H1 (cell line): ENCODE results near the gene ZNF385D. TPM values are rescaled to one million over a fixed set of nuclear protein-coding genes. Genes with fewer than 3 reads are reported as not detected.

Source experiments
- CTCF ChIA-PET: fragments of 300-600 bp; sonication (Branson Sonifier 250); formaldehyde crosslinking; loops from one replicate; lab custom pipeline; 2021; ENCODE audit not compliant: partially characterized antibody; lab: Charles Lee
- POLR2A ChIA-PET: fragments of 300-600 bp; sonication (Branson Sonifier 250); formaldehyde crosslinking; loops from one replicate; lab custom pipeline; 2021; ENCODE audit warnings: inconsistent platforms; ENCODE audit not compliant: partially characterized antibody; lab: Charles Lee
- DNase-seq, 2 experiments: peaks; one replicate each; pipeline versions ENCODE4 v3.0.0 to v3.0.0-alpha.2; 2010 to 2022; ENCODE audit warnings: low spot score in 2 of 2, low read depth in 1 of 2, mixed read lengths in 1 of 2
- FAIRE-seq: peaks from 2 replicates; lab custom pipeline; 2011; peaks lifted over from hg19 to GRCh38; lab: Jason Lieb, UNC
- H2AFZ ChIP-seq: 2 replicates; pipeline ENCODE4 v1.8.1; 2012; ENCODE audit warnings: low read length, inconsistent platforms
- H2AK5ac ChIP-seq: 2 replicates; pipeline ENCODE4 v1.6.1; 2013; ENCODE audit warnings: low read depth, low read length
- H2BK120ac ChIP-seq: replicated peaks from 2 replicates; pipeline ENCODE3; 2013; ENCODE audit warnings: low read depth, low read length, inconsistent platforms
- H2BK12ac ChIP-seq: 2 replicates; pipeline ENCODE4 v1.6.1; 2013; ENCODE audit warnings: low read depth, low read length
- H2BK15ac ChIP-seq: 2 replicates; pipeline ENCODE4 v1.6.1; 2013; ENCODE audit warnings: low read length
- H2BK20ac ChIP-seq: 2 replicates; pipeline ENCODE4 v1.6.1; 2013; ENCODE audit warnings: low read length
- H2BK5ac ChIP-seq: 2 replicates; pipeline ENCODE4 v1.6.1; 2013; ENCODE audit warnings: low read depth, low read length
- H3K14ac ChIP-seq: 2 replicates; pipeline ENCODE4 v1.6.1; 2013; ENCODE audit warnings: inconsistent platforms; ENCODE audit not compliant: insufficient read length
- H3K18ac ChIP-seq: 2 replicates; pipeline ENCODE4 v1.6.1; 2013; ENCODE audit warnings: low read length; ENCODE audit errors: extremely low read depth
- H3K23ac ChIP-seq: 2 replicates; pipeline ENCODE4 v1.6.1; 2013; ENCODE audit warnings: inconsistent platforms; ENCODE audit not compliant: insufficient read length
- H3K23me2 ChIP-seq: 2 replicates; pipeline ENCODE4 v1.6.1; 2013; ENCODE audit warnings: low read depth, low read length
- H3K27ac ChIP-seq: 2 replicates; pipeline ENCODE4 v1.6.1; 2011; ENCODE audit warnings: low read depth, low read length, inconsistent platforms
- H3K27me3 ChIP-seq, 4 experiments: replicated peaks in 1 of 4; 1 replicate in 1 of 4; 2 replicates in 3 of 4; pipeline versions ENCODE4 v1.6.1 to v1.8.1; 2011 to 2013; ENCODE audit warnings: low read length in 3 of 4, mild to moderate bottlenecking in 3 of 4, inconsistent platforms in 2 of 4, mixed read lengths in 2 of 4, moderate library complexity in 1 of 4; ENCODE audit not compliant: control insufficient read depth in 3 of 4, insufficient read depth in 3 of 4; ENCODE audit errors: extremely low read depth in 1 of 4
- H3K36me3 ChIP-seq, 4 experiments: 2 replicates each; pipeline versions ENCODE4 v1.6.1 to v1.8.1; 2011 to 2013; ENCODE audit warnings: mild to moderate bottlenecking in 4 of 4, low read length in 3 of 4, moderate library complexity in 2 of 4, control low read depth in 1 of 4, inconsistent platforms in 1 of 4; ENCODE audit not compliant: insufficient read depth in 4 of 4, control insufficient read depth in 2 of 4
- H3K4ac ChIP-seq: replicated peaks from 2 replicates; pipeline ENCODE3; 2013; ENCODE audit warnings: low read length, low read depth, mixed read lengths, inconsistent platforms; ENCODE audit not compliant: insufficient read length
- H3K4me1 ChIP-seq, 4 experiments: replicated peaks in 1 of 4; 1 replicate in 1 of 4; 2 replicates in 3 of 4; pipeline versions ENCODE4 v1.6.1 to v1.8.1; 2011 to 2013; ENCODE audit warnings: low read length in 3 of 4, inconsistent platforms in 2 of 4, mixed read lengths in 1 of 4; ENCODE audit not compliant: insufficient read depth in 4 of 4, control insufficient read depth in 3 of 4
- H3K4me2 ChIP-seq, 2 experiments: 2 replicates each; pipeline versions ENCODE4 v1.6.1 to v1.8.1; 2011 to 2013; ENCODE audit warnings: low read depth in 2 of 2, low read length in 2 of 2, control low read depth in 1 of 2, inconsistent platforms in 1 of 2, mild to moderate bottlenecking in 1 of 2; ENCODE audit not compliant: insufficient read depth in 1 of 2
- H3K4me3 ChIP-seq, 4 experiments: fragments of 200-600, 300-600 bp in 1 of 4; sonication (generic), shearing (Covaris generic), sonication (Bioruptor Twin) in 1 of 4; 2 replicates each; pipeline versions ENCODE4 v1.5.1 to v1.8.1; 2011 to 2016; ENCODE audit warnings: low read length in 4 of 4, low read depth in 3 of 4, control low read depth in 2 of 4, inconsistent platforms in 2 of 4, mild to moderate bottlenecking in 2 of 4, mixed read lengths in 1 of 4, moderate library complexity in 1 of 4; ENCODE audit not compliant: insufficient read depth in 2 of 4; ENCODE audit errors: extremely low read depth in 1 of 4
- H3K56ac ChIP-seq: replicated peaks from 2 replicates; pipeline ENCODE3; 2013; ENCODE audit warnings: low read depth, mild to moderate bottlenecking, mixed read lengths, low read length, inconsistent platforms; ENCODE audit not compliant: insufficient read length
- H3K79me1 ChIP-seq: 2 replicates; pipeline ENCODE4 v1.6.1; 2013; ENCODE audit warnings: low read depth, low read length, control low read depth
- H3K79me2 ChIP-seq, 2 experiments: 2 replicates each; pipeline versions ENCODE4 v1.6.1 to v1.8.1; 2012 to 2013; ENCODE audit warnings: low read length in 2 of 2, mild to moderate bottlenecking in 2 of 2, inconsistent platforms in 1 of 2; ENCODE audit not compliant: insufficient read depth in 2 of 2, control insufficient read depth in 1 of 2
- H3K9ac ChIP-seq, 4 experiments: replicated peaks in 1 of 4; 1 replicate in 1 of 4; 2 replicates in 3 of 4; pipeline versions ENCODE4 v1.6.1 to v1.8.1; 2011 to 2013; ENCODE audit warnings: low read depth in 3 of 4, low read length in 3 of 4, control low read depth in 2 of 4, mild to moderate bottlenecking in 2 of 4, moderate library complexity in 2 of 4, inconsistent platforms in 1 of 4; ENCODE audit errors: extremely low read depth in 1 of 4
- H3K9me3 ChIP-seq, 2 experiments: 2 replicates each; pipeline versions ENCODE4 v1.6.1 to v1.8.1; 2012 to 2013; ENCODE audit warnings: mild to moderate bottlenecking in 2 of 2, moderate library complexity in 2 of 2, control low read depth in 1 of 2, inconsistent platforms in 1 of 2, low read depth in 1 of 2, low read length in 1 of 2, mixed read lengths in 1 of 2; ENCODE audit not compliant: insufficient read depth in 2 of 2
- H4K20me1 ChIP-seq, 2 experiments: replicated peaks in 1 of 2; 2 replicates each; pipeline versions ENCODE3 to v1.8.1; 2011 to 2013; ENCODE audit warnings: inconsistent platforms in 2 of 2, low read length in 2 of 2, mild to moderate bottlenecking in 1 of 2; ENCODE audit not compliant: insufficient read depth in 2 of 2, control insufficient read depth in 1 of 2
- H4K5ac ChIP-seq: 2 replicates; pipeline ENCODE4 v1.6.1; 2013; ENCODE audit warnings: low read length, low read depth, mixed read lengths, inconsistent platforms; ENCODE audit not compliant: insufficient read length
- H4K8ac ChIP-seq: 2 replicates; pipeline ENCODE4 v1.8.0; 2013; ENCODE audit warnings: mild to moderate bottlenecking, moderate library complexity, low read length, inconsistent platforms; ENCODE audit not compliant: insufficient read depth; ENCODE audit errors: extremely low read depth
- H4K91ac ChIP-seq: replicated peaks from 2 replicates; pipeline ENCODE3; 2013; ENCODE audit warnings: low read length, mixed read lengths, inconsistent platforms; ENCODE audit not compliant: insufficient read length
- CHD2 ChIP-seq: IDR thresholded peaks from 2 replicates; pipeline ENCODE4 v1.6.1; 2012; ENCODE audit warnings: low read length, improper control_type of control experiment
- EZH2 ChIP-seq: fragments of 200-600 bp; sonication (generic); IDR thresholded peaks from 2 replicates; pipeline ENCODE4 v1.7.1; 2012; ENCODE audit warnings: low read depth, mild to moderate bottlenecking, moderate library complexity, low read length, inconsistent platforms; ENCODE audit not compliant: severe bottlenecking
- WGBS, 2 experiments: shearing (Covaris generic) in 1 of 2; methylation state at CpG; one replicate each; pipeline versions ENCODE4 v1.1.6 to v1.1.7; 2013 to 2015; ENCODE audit warnings: low lambda C conversion rate in 2 of 2, mixed read lengths in 2 of 2, inconsistent platforms in 1 of 2, low coverage in 1 of 2, missing lambda C conversion rate in 1 of 2; ENCODE audit not compliant: insufficient replicate concordance in 2 of 2, insufficient coverage in 1 of 2, insufficient read length in 1 of 2; ENCODE audit errors: extremely low coverage in 1 of 2, missing lambda C conversion rate in 1 of 2; 5-methylcytosine and 5-hydroxymethylcytosine counted together
- polyA plus RNA-seq, 7 experiments: library from polyadenylated mRNA; depleted of rRNA in 3 of 7; stranded (reverse) in 5 of 7; unstranded in 2 of 7; fragments of >200 nt in 5 of 7; fragments of 200-250 nt in 2 of 7; gene quantifications; 1 replicate in 5 of 7; 2 replicates in 1 of 7; 4 replicates in 1 of 7; pipeline versions ENCODE4 v1.2.1 to v1.2.3, GENCODE V29; 2011 to 2013; ENCODE audit warnings: missing spikeins in 2 of 7, mixed read lengths in 2 of 7
- total RNA-seq: library from RNA; stranded (reverse); fragmentation: NEBNext Ultra II Directional; extraction: Animal tissue kit (Norgen Biotek cat#: 25700); gene quantifications from 2 replicates; pipeline ENCODE4 v1.2.1, GENCODE V29; 2021
- TF ChIP-seq, protein P1 (sequence below): IDR thresholded peaks from 2 replicates; pipeline ENCODE4 v1.6.1; 2011; ENCODE audit warnings: low read length, improper control_type of control experiment

Gene ZNF385D
- total and polyA plus RNA-seq, 2 of the 8 experiments (the other 6 are each of a cell fraction or from before 2014, with no cell fraction given) = 5.9 to 10.8 TPM

DNA sequence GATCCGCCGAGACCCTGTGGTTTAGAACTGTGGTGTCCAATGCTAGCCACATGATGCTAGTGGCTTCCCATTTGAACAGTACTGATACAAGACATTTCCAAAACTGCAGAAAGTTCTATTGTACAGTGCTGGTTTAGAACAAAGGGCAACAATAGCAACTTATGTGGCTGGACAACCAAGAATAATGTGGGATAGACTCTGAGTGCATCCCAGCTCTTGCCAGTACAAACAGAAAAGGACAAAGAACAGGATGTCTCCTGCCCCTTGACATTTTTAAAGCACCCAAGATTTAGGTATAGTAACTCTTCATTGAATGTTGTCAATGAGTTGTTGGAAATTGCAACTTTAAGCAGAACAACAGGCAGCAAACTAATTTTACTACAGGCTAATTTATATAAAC, 107.3 kb downstream of the ZNF385D start:
- no peaks in the 10 kb centered on the region for H3K79me2 ChIP-seq
- H2BK15ac ChIP-seq = no peak overlapping the region
- no peaks in the 10 kb centered on the region for H4K20me1 ChIP-seq
- no peak overlapping the region for H3K14ac ChIP-seq
- H2BK12ac ChIP-seq = no peak overlapping the region
- H4K5ac ChIP-seq = no peak overlapping the region
- no peak for TF ChIP-seq CHD2
- TF ChIP-seq, protein P1, sequence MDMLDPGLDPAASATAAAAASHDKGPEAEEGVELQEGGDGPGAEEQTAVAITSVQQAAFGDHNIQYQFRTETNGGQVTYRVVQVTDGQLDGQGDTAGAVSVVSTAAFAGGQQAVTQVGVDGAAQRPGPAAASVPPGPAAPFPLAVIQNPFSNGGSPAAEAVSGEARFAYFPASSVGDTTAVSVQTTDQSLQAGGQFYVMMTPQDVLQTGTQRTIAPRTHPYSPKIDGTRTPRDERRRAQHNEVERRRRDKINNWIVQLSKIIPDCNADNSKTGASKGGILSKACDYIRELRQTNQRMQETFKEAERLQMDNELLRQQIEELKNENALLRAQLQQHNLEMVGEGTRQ = no peak
- TF ChIP-seq EZH2 = no peak
- no peak overlapping the region for H3K4ac ChIP-seq
- H3K27ac ChIP-seq = no peak overlapping the region
- ChIA-PET POLR2A (no interaction called here), CTCF (no interaction called here)
- no peak overlapping the region for H3K4me3 ChIP-seq
- DNase-seq (no peak), FAIRE-seq (no peak)
- no peak overlapping the region for H4K8ac ChIP-seq
- no peak overlapping the region for H3K9ac ChIP-seq
- H2AFZ ChIP-seq = no peak overlapping the region
- H4K91ac ChIP-seq = no peak overlapping the region
- peaks cover 0 to 4% (median 2%) of the 10 kb centered on the region in 4 experiments; a peak in 2 of 7 replicates for H3K4me1 ChIP-seq
- no peak overlapping the region for H2BK20ac ChIP-seq
- H3K23ac ChIP-seq = no peak overlapping the region
- no peak overlapping the region for H3K56ac ChIP-seq
- H2BK5ac ChIP-seq = no peak overlapping the region
- no peak overlapping the region for H3K18ac ChIP-seq
- H2BK120ac ChIP-seq = no peak overlapping the region
- no peak overlapping the region for H2AK5ac ChIP-seq
- no peak overlapping the region for H3K4me2 ChIP-seq
- H3K23me2 ChIP-seq = no peaks in the 10 kb centered on the region
- H3K79me1 ChIP-seq = no peaks in the 10 kb centered on the region
- no peaks in the 10 kb centered on the region for H3K27me3 ChIP-seq
- 0 out of 8 replicates have a peak, but pooled peaks cover 0 to 3% (median 0%) of the 10 kb centered on the region in 4 experiments for H3K36me3 ChIP-seq
- H3K9me3 ChIP-seq = no peaks in the 10 kb centered on the region
- 69% methylated on average over 2 of the region's 2 CpGs; no CpG with 5 or more reads in 1 of the 2 experiments for WGBS, 2 experiments
